ENCODE measurements around the gene HEXIM2. TPM values are rescaled to one million over a fixed set of nuclear protein-coding genes. Genes with fewer than 3 reads are reported as not detected.

Gene HEXIM2
- total RNA-seq, 1 experiment from 2014 or later, result 16.3 TPM

DNA sequence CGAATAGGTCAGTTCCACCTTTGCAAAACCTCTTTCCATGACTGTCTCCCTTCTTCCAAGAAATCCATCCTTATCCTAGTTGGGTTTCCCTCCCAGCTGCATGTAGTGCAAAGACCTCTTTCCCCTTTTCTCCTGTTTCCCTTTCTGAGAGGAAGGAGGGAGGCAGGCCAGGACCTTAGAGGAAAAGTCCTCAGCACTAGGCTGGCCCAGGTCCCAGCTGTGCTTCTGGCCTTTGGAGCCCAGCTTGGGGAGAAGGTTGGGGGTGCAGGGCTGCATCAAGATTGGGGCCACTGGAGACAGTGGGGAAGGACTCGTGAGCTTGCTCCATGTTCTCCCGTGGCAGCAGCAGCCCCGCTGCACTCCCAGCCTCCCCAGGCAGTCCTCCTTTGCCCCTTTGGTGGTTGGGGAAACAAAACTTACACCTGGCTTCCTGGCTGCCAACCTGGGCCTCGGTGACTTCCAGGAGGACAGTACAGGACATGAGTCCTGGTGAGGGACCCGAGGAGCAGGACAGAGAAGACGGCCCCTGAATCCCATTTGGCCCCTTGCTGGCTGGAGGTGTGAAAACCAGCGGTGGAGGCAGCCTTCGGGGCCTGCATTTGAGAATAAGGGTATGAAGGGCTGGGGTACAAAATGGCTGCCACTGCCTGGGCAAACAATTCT lies 481 bp downstream of the HEXIM2 start:
- H3K36me3 Mint-ChIP-seq (ENCODE audit: insufficient read depth, unreplicated experiment), result peaks cover 52% of the 10 kb centered on the region
- intact Hi-C loops (cut with micrococcal nuclease; ENCODE audit: unreplicated experiment), result no loop called here
- CTCF ChIA-PET, result interaction anchor here (0.8 to 5.1 kb wide), 6 partner anchors 10 to 36 kb away, joined by 3 to 108 read pairs (median 29); partner anchors contain the start of genes ACBD4 and HEXIM1
- DNase-seq, result no peak
- no peaks in the 10 kb centered on the region for H3K9me3 Mint-ChIP-seq (ENCODE audit: low read depth, unreplicated experiment)
- H3K27ac Mint-ChIP-seq (ENCODE audit: unreplicated experiment), result peak overlapping the region; percentile 97
- TF ChIP-seq, protein P1, sequence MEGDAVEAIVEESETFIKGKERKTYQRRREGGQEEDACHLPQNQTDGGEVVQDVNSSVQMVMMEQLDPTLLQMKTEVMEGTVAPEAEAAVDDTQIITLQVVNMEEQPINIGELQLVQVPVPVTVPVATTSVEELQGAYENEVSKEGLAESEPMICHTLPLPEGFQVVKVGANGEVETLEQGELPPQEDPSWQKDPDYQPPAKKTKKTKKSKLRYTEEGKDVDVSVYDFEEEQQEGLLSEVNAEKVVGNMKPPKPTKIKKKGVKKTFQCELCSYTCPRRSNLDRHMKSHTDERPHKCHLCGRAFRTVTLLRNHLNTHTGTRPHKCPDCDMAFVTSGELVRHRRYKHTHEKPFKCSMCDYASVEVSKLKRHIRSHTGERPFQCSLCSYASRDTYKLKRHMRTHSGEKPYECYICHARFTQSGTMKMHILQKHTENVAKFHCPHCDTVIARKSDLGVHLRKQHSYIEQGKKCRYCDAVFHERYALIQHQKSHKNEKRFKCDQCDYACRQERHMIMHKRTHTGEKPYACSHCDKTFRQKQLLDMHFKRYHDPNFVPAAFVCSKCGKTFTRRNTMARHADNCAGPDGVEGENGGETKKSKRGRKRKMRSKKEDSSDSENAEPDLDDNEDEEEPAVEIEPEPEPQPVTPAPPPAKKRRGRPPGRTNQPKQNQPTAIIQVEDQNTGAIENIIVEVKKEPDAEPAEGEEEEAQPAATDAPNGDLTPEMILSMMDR (IDR thresholded peaks at IDR 0.05; ENCODE audit: unreplicated experiment), result no peak
- H3K27me3 Mint-ChIP-seq (ENCODE audit: unreplicated experiment), result no peaks in the 10 kb centered on the region
- H3K4me1 Mint-ChIP-seq (ENCODE audit: low read depth, unreplicated experiment), result peaks cover 46% of the 10 kb centered on the region
- no TSS peak for BruUV-seq (replicated peaks)
- peak overlapping the region; percentile 91 for H3K4me3 Mint-ChIP-seq (ENCODE audit: low read depth, unreplicated experiment)

DNA sequence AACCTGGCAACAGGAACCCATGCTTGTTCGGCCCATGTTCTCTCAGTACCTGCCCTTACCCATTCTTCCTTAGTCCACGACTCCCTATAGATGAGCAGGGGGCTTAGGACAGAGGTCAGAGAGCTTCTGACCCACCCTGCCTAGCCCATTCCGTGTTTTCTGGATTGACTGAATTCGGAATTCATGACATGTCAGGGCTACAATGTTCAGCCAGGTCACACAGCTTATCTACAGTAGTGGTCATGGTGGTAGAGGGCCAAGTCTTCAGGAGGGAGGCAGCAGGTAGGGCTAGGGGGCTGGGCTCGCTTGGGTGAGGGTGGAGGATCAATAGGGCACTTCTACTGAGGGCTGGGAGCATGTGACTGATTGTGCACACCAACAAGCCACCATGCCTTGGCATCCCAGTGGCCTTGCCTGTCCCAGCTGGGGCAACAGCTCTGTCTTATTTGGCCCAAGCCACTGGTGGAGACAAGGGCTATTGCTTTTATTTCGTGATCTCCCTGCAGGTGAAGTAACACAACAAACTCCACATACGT lies 3.1 kb downstream of the HEXIM2 start:
- no peak overlapping the region for H3K4me3 Mint-ChIP-seq (ENCODE audit: low read depth, unreplicated experiment)

DNA sequence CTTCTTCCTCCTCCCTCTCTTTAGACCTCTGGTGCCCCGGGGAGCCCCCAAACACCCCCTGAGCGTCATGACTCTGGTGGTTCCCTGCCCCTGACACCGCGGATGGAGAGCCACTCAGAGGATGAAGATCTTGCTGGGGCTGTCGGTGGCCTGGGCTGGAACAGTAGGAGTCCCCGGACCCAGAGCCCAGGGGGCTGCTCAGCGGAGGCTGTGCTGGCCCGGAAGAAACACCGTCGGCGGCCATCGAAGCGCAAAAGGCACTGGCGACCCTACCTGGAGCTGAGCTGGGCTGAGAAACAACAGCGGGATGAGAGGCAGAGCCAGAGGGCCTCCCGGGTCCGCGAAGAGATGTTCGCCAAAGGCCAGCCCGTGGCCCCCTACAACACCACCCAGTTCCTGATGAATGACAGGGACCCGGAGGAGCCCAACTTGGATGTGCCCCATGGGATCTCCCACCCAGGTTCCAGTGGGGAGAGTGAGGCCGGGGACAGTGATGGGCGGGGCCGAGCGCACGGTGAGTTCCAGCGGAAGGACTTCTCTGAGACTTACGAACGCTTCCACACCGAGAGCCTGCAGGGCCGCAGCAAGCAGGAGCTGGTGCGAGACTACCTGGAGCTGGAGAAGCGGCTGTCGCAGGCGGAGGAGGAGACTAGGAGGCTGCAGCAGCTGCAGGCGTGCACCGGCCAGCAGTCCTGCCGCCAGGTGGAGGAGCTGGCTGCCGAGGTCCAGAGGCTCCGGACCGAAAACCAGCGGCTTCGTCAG lies 7.5 kb downstream of the HEXIM2 start:
- H3K4me3 Mint-ChIP-seq (ENCODE audit: low read depth, unreplicated experiment), result peak overlapping the region; percentile 19
- H3K27ac Mint-ChIP-seq (ENCODE audit: unreplicated experiment), result peak overlapping the region; percentile 96
- intact Hi-C loops (cut with micrococcal nuclease; ENCODE audit: unreplicated experiment), result no loop called here
- CTCF ChIA-PET, result interaction anchor here (4.3 kb wide), 1 partner anchor 9 kb away, joined by 72 read pairs; the partner anchor contains the start of gene HEXIM2
- TF ChIP-seq, protein P1 (IDR thresholded peaks at IDR 0.05; ENCODE audit: unreplicated experiment), result no peak
- no peak for DNase-seq
- peaks cover 49% of the 10 kb centered on the region for H3K36me3 Mint-ChIP-seq (ENCODE audit: insufficient read depth, unreplicated experiment)
- no peaks in the 10 kb centered on the region for H3K27me3 Mint-ChIP-seq (ENCODE audit: unreplicated experiment)
- no peaks in the 10 kb centered on the region for H3K9me3 Mint-ChIP-seq (ENCODE audit: low read depth, unreplicated experiment)
- no TSS peak for BruUV-seq (replicated peaks)
- peaks cover 61% of the 10 kb centered on the region for H3K4me1 Mint-ChIP-seq (ENCODE audit: low read depth, unreplicated experiment)

More for the DNA sequence above, 3.1 kb downstream of the HEXIM2 start:
- Mint-ChIP-seq H3K27me3 (ENCODE audit: unreplicated experiment) (no peaks in the 10 kb centered on the region), H3K4me1 (ENCODE audit: low read depth, unreplicated experiment) (peaks cover 39% of the 10 kb centered on the region), H3K36me3 (ENCODE audit: insufficient read depth, unreplicated experiment) (peaks cover 43% of the 10 kb centered on the region), H3K9me3 (ENCODE audit: low read depth, unreplicated experiment) (no peaks in the 10 kb centered on the region), H3K27ac (ENCODE audit: unreplicated experiment) (peak overlapping the region; percentile 5)
- TF ChIP-seq, protein P1 (IDR thresholded peaks at IDR 0.05; ENCODE audit: unreplicated experiment), result no peak
- intact Hi-C loops (cut with micrococcal nuclease; ENCODE audit: unreplicated experiment), result no loop called here
- no TSS peak for BruUV-seq (replicated peaks)
- DNase-seq, result no peak
- CTCF ChIA-PET, result interaction anchor here (0.6 kb wide), 2 partner anchors 13 to 222 kb away, joined by 3 to 4 read pairs; no protein-coding TSS in a partner anchor

DNA sequence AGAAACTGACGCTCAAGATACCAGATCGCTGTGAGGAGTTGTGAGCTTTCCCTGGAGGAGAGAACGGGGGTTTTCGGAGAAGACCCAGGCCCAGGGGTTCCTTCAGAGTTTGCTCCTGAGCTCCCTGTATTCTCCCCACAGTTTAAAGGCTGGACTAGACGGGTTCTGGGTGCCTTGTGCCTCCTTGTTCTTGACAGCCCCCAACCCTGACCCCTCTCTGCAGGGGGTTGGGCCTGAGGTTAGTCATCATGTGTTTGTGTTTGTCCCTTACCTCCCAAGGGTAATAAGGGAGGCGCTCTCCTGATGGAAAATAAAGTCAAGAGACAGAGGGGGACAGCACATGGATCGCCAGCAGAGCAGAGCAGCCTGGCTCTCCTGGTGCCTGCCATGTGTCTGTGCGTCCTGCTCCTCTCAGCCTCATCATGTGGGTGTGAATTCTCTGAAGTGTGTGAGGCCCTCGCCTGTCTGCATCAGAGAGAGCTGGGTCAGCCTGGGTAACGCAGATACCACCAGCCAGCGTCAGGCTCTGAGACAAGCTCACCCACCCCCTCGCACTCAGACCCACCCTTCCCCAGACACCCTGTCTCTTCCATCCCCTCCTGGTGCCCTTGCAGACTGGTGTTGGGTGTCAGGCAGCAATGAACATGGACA lies 8.7 kb downstream of the HEXIM2 start:
- TF ChIP-seq, protein P1 (IDR thresholded peaks at IDR 0.05; ENCODE audit: unreplicated experiment), result no peak
- Mint-ChIP-seq H3K27me3 (ENCODE audit: unreplicated experiment) (no peaks in the 10 kb centered on the region), H3K9me3 (ENCODE audit: low read depth, unreplicated experiment) (no peaks in the 10 kb centered on the region), H3K4me3 (ENCODE audit: low read depth, unreplicated experiment) (peak overlapping the region; percentile 63), H3K36me3 (ENCODE audit: insufficient read depth, unreplicated experiment) (peaks cover 49% of the 10 kb centered on the region), H3K27ac (ENCODE audit: unreplicated experiment) (peak overlapping the region; percentile 96), H3K4me1 (ENCODE audit: low read depth, unreplicated experiment) (peaks cover 52% of the 10 kb centered on the region)
- TSS peak; percentile 49 for BruUV-seq (replicated peaks)
- CTCF ChIA-PET, result interaction anchor here (0.6 to 4.3 kb wide), 8 partner anchors 10 to 49 kb away, joined by 3 to 96 read pairs (median 38); partner anchors contain the start of genes ACBD4, HEXIM1 and HEXIM2
- intact Hi-C loops (cut with micrococcal nuclease; ENCODE audit: unreplicated experiment), result no loop called here
- DNase-seq, result no peak
